HepG2 (cell line): ENCODE data around the gene ECSIT. TPM values are rescaled to one million over a fixed set of nuclear protein-coding genes. Genes with fewer than 3 reads are reported as not detected.

ENCODE experiments used
- ATAC-seq: fragments of 200-7000 bp; cut with Tn5 transposase; 3 replicates; pipeline ENCODE4 v1.9.1; 2020; ENCODE audit warnings: mild to moderate bottlenecking, moderate library complexity
- BruUV-seq: library from RNA; stranded (reverse); fragments of 400-500 nt; replicated peaks from 2 replicates; lab custom pipeline; 2021; lab: Mats Ljungman, UMichigan
- CTCF ChIA-PET: fragments of 300-600 bp; formaldehyde crosslinking; extraction: SDS; loops from one replicate; lab custom pipeline; 2021; ENCODE audit warnings: low total read pairs, inconsistent platforms, low intra/inter-chr PET ratio; lab: Yijun Ruan, JAX
- POLR2A ChIA-PET: fragments of 350-600 bp; sonication (Branson Sonifier 250); formaldehyde crosslinking; loops from one replicate; lab custom pipeline; 2020; ENCODE audit warnings: antibody characterized with exemption, inconsistent platforms; lab: Yijun Ruan, JAX
- DNase-seq: peaks from one replicate; pipeline ENCODE4 v3.0.0-alpha.2; 2015; ENCODE audit warnings: low spot score
- FAIRE-seq: peaks from 3 replicates; lab custom pipeline; 2011; peaks lifted over from hg19 to GRCh38; lab: Jason Lieb, UNC
- H2AFZ ChIP-seq: one replicate; pipeline ENCODE4 v1.6.1; 2011; ENCODE audit warnings: low read length, inconsistent platforms
- H3K27ac ChIP-seq: fragments of 300-600 bp; 3 replicates; pipeline ENCODE4 v1.8.0; 2011; ENCODE audit warnings: mixed run types, mild to moderate bottlenecking, mixed read lengths, low read length, inconsistent platforms; ENCODE audit not compliant: insufficient read depth; ENCODE audit errors: extremely low read length
- H3K27me3 ChIP-seq, 2 experiments: fragments of 200-600 bp in 1 of 2; 2 replicates in 1 of 2; 3 replicates in 1 of 2; pipeline versions ENCODE4 v1.6.0 to v1.8.0; 2011; ENCODE audit warnings: low read length in 2 of 2, mild to moderate bottlenecking in 2 of 2, moderate library complexity in 2 of 2, inconsistent platforms in 1 of 2; ENCODE audit not compliant: insufficient read depth in 2 of 2, control insufficient read depth in 1 of 2
- H3K36me3 ChIP-seq, 2 experiments: fragments of 200-600 bp in 1 of 2; replicated peaks in 1 of 2; 2 replicates in 1 of 2; 3 replicates in 1 of 2; pipeline versions ENCODE4 v1.5.1 to v1.8.0; 2011; ENCODE audit warnings: low read length in 2 of 2, inconsistent platforms in 1 of 2; ENCODE audit not compliant: insufficient read depth in 2 of 2, control insufficient read depth in 1 of 2
- H3K4me1 ChIP-seq: 2 replicates; pipeline ENCODE4 v1.5.1; 2012; ENCODE audit warnings: low read length, inconsistent platforms; ENCODE audit not compliant: insufficient read depth
- H3K4me2 ChIP-seq: 2 replicates; pipeline ENCODE4 v1.6.0; 2011; ENCODE audit warnings: low read depth, low read length, inconsistent platforms
- H3K4me3 ChIP-seq, 3 experiments: fragments of 200-600 bp in 1 of 3; sonication (generic), shearing (Covaris generic) in 1 of 3; replicated peaks in 1 of 3; 2 replicates each; pipeline ENCODE4 v1.5.1; 2011 to 2016; ENCODE audit warnings: low read length in 3 of 3, inconsistent platforms in 2 of 3, low read depth in 2 of 3, mild to moderate bottlenecking in 2 of 3, control low read depth in 1 of 3, mixed read lengths in 1 of 3; ENCODE audit not compliant: insufficient read depth in 1 of 3
- H3K79me2 ChIP-seq: one replicate; pipeline ENCODE4 v1.6.1; 2011; ENCODE audit warnings: low read length, inconsistent platforms; ENCODE audit not compliant: insufficient read depth
- H3K9ac ChIP-seq: 2 replicates; pipeline ENCODE4 v1.6.0; 2011; ENCODE audit warnings: mild to moderate bottlenecking, low read depth, low read length, inconsistent platforms; ENCODE audit not compliant: insufficient read depth
- H3K9me3 ChIP-seq: 2 replicates; pipeline ENCODE4 v1.5.1; 2012; ENCODE audit warnings: mild to moderate bottlenecking, low read length
- H4K20me1 ChIP-seq: 2 replicates; pipeline ENCODE4 v1.6.0; 2011; ENCODE audit warnings: inconsistent platforms, mild to moderate bottlenecking, low read length, moderate library complexity; ENCODE audit not compliant: insufficient read depth
- WGBS: methylation state at CpG from one replicate; pipeline ENCODE4 v1.1.6; 2017; ENCODE audit warnings: low lambda C conversion rate; 5-methylcytosine and 5-hydroxymethylcytosine counted together
- in situ Hi-C: cut with HindIII; loops from 2 replicates; pipeline ENCODE4 v1.10.0; 2017; ENCODE audit warnings: low pct_unique_long_range_greater_than_20kb; ENCODE audit not compliant: extremely low pct_ligation_motif_present
- intact Hi-C: fragments of 100-400 bp; cut with micrococcal nuclease; formaldehyde crosslinking; loops from one replicate; pipeline ENCODE4 v1.10.0; 2022; ENCODE audit not compliant: unreplicated experiment
- polyA plus RNA-seq, 8 experiments: library from polyadenylated mRNA; depleted of rRNA in 3 of 8; stranded (reverse) in 7 of 8; unstranded in 1 of 8; fragments of >200 nt; fragmentation: Illumina TruSeq in 4 of 8; extraction: Trizol in 4 of 8; gene quantifications; 2 replicates each; pipeline versions ENCODE4 v1.2.1 to v1.2.3, GENCODE V29; 2011 to 2016; ENCODE audit warnings: low read depth in 4 of 8, missing spikeins in 1 of 8, mixed read lengths in 1 of 8; ENCODE audit not compliant: insufficient read depth in 1 of 8
- total RNA-seq, 5 experiments: library from RNA; depleted of rRNA; stranded (reverse); fragments of >200 nt; fragmentation: Illumina TruSeq; extraction: Trizol; gene quantifications; 2 replicates each; pipeline ENCODE4 v1.2.3, GENCODE V29; 2016; ENCODE audit warnings: low read depth in 1 of 5
- TF ChIP-seq, protein P1 (sequence below): sonication (generic); formaldehyde crosslinking; IDR thresholded peaks from 2 replicates; pipeline ENCODE4 v1.8.1; 2022; ENCODE audit warnings: mild to moderate bottlenecking, missing genetic modification reagents
- TF ChIP-seq, protein P2 (sequence below): sonication (generic); formaldehyde crosslinking; IDR thresholded peaks from 2 replicates; pipeline ENCODE4 v1.4.0; 2020; ENCODE audit warnings: mild to moderate bottlenecking, missing genetic modification reagents, borderline replicate concordance

ECSIT gene
- total and polyA plus RNA-seq, 2 of the 13 experiments (the other 11 are each of a cell fraction or from before 2014, with no cell fraction given) = 36.4 to 62.3 TPM

DNA sequence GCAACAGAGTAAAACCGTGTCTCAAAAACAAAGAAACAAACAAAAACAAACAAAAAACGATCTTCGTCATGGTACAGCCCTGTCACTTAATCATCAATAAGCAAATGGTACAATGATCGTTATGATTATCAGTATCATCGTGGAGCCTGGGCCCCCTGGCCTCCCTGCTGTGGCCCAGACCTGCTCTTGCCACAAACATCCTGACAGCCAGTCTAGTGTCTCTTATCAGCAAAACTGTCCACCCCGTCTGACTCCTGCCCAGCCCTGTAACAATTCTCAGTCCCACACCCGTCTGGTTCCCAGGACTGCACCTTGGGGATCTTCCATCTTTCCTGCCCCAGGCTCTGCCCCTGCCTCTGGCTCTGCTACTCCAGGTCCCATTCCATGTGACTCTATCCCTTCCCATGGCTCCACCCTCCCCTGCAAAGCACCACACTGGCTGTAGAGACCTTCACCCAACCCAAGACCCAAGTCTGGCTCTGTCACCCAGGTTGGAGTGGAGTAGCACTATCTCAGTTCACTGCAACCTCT, 29.0 kb downstream of the ECSIT start:
- in situ Hi-C loops = no loop called here
- H3K4me2 ChIP-seq = no peak overlapping the region

More for the DNA sequence above, 29.0 kb downstream of the ECSIT start:
- TF ChIP-seq, protein P1, sequence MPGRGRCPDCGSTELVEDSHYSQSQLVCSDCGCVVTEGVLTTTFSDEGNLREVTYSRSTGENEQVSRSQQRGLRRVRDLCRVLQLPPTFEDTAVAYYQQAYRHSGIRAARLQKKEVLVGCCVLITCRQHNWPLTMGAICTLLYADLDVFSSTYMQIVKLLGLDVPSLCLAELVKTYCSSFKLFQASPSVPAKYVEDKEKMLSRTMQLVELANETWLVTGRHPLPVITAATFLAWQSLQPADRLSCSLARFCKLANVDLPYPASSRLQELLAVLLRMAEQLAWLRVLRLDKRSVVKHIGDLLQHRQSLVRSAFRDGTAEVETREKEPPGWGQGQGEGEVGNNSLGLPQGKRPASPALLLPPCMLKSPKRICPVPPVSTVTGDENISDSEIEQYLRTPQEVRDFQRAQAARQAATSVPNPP (CRISPR knock-in tag) = no peak
- TF ChIP-seq, protein P2, sequence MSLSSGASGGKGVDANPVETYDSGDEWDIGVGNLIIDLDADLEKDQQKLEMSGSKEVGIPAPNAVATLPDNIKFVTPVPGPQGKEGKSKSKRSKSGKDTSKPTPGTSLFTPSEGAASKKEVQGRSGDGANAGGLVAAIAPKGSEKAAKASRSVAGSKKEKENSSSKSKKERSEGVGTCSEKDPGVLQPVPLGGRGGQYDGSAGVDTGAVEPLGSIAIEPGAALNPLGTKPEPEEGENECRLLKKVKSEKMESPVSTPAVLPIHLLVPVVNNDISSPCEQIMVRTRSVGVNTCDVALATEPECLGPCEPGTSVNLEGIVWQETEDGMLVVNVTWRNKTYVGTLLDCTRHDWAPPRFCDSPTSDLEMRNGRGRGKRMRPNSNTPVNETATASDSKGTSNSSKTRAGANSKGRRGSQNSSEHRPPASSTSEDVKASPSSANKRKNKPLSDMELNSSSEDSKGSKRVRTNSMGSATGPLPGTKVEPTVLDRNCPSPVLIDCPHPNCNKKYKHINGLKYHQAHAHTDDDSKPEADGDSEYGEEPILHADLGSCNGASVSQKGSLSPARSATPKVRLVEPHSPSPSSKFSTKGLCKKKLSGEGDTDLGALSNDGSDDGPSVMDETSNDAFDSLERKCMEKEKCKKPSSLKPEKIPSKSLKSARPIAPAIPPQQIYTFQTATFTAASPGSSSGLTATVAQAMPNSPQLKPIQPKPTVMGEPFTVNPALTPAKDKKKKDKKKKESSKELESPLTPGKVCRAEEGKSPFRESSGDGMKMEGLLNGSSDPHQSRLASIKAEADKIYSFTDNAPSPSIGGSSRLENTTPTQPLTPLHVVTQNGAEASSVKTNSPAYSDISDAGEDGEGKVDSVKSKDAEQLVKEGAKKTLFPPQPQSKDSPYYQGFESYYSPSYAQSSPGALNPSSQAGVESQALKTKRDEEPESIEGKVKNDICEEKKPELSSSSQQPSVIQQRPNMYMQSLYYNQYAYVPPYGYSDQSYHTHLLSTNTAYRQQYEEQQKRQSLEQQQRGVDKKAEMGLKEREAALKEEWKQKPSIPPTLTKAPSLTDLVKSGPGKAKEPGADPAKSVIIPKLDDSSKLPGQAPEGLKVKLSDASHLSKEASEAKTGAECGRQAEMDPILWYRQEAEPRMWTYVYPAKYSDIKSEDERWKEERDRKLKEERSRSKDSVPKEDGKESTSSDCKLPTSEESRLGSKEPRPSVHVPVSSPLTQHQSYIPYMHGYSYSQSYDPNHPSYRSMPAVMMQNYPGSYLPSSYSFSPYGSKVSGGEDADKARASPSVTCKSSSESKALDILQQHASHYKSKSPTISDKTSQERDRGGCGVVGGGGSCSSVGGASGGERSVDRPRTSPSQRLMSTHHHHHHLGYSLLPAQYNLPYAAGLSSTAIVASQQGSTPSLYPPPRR (CRISPR knock-in tag) = no peak
- WGBS = 83% methylated on average over 7 of the region's 7 CpGs
- no peaks in the 10 kb centered on the region for H3K27me3 ChIP-seq
- BruUV-seq = no TSS peak
- intact Hi-C loops = loop anchor here (5.0 kb wide), 1 partner anchor 87 kb away; no protein-coding TSS in a partner anchor
- no peak for DNase-seq
- no peak overlapping the region for H3K9ac ChIP-seq
- no peak overlapping the region for H3K4me3 ChIP-seq
- peaks cover 6% of the 10 kb centered on the region for H3K79me2 ChIP-seq
- no peak overlapping the region for H2AFZ ChIP-seq
- ATAC-seq = no peak
- no peaks in the 10 kb centered on the region for H3K9me3 ChIP-seq
- H4K20me1 ChIP-seq = no peaks in the 10 kb centered on the region; the same call in 1 of the 2 replicates
- peaks cover 7 to 8% of the 10 kb centered on the region in 2 experiments; a peak in 3 of 5 replicates for H3K36me3 ChIP-seq
- no peak for FAIRE-seq
- POLR2A ChIA-PET = no interaction called here
- CTCF ChIA-PET = no interaction called here
- H3K4me1 ChIP-seq = peaks cover 6% of the 10 kb centered on the region
- no peak overlapping the region for H3K27ac ChIP-seq
